Right lobe of liver (tissue), 6 donors: ENCODE data around the gene AVL9. TPM values are rescaled to one million over a fixed set of nuclear protein-coding genes. Genes with fewer than 3 reads are reported as not detected.
"Not testable (repeated sequence)": the region's sequence is repeated elsewhere in the genome, so short reads cannot be mapped to it uniquely, and the experiment has no call there.

ENCODE experiments used
- ATAC-seq, 4 donors: fragments of 200-7000 bp; cut with Tn5 transposase; one replicate each; pipeline ENCODE4 v1.9.1; 2020; ENCODE audit warnings: mild to moderate bottlenecking in 4 of 4, moderate library complexity in 4 of 4
- DNase-seq, 3 donors: peaks; one replicate each; pipeline ENCODE4 v3.0.0-alpha.2; 2020
- H3K27ac ChIP-seq, 3 donors: fragments of 200-600 bp; one replicate each; pipeline ENCODE4 v1.8.0; 2022
- H3K27me3 ChIP-seq, 2 donors: fragments of 200-600 bp; one replicate each; pipeline ENCODE4 v1.8.0; 2022
- H3K36me3 ChIP-seq, 4 donors: fragments of 200-600 bp; sonication (generic) in 1 of 4; one replicate each; pipeline versions ENCODE4 v1.5.1 to v1.8.0; 2017 to 2022; ENCODE audit warnings: control low read depth in 1 of 4
- H3K4me1 ChIP-seq, 4 donors: fragments of 200-600 bp; sonication (generic) in 1 of 4; one replicate each; pipeline versions ENCODE4 v1.5.1 to v1.8.0; 2017 to 2022; ENCODE audit warnings: control low read depth in 1 of 4
- H3K4me3 ChIP-seq, 3 donors: fragments of 200-600 bp; one replicate each; pipeline ENCODE4 v1.8.0; 2022
- H3K9me3 ChIP-seq, 4 donors: fragments of 200-600 bp; sonication (generic) in 1 of 4; one replicate each; pipeline versions ENCODE4 v1.5.1 to v1.8.0; 2017 to 2022; ENCODE audit warnings: control low read depth in 1 of 4
- POLR2A ChIP-seq: fragments of 450-650 bp; IDR thresholded peaks from one replicate; pipeline ENCODE4 v1.6.1; 2017; ENCODE audit warnings: antibody characterized with exemption, mild to moderate bottlenecking
- WGBS: methylation state at CpG from one replicate; pipeline ENCODE4 v1.1.6; 2018; ENCODE audit warnings: low coverage, low lambda C conversion rate; ENCODE audit not compliant: insufficient coverage; ENCODE audit errors: missing lambda C conversion rate; 5-methylcytosine and 5-hydroxymethylcytosine counted together
- intact Hi-C, 2 donors: fragments of 100-400 bp; cut with DNase I; formaldehyde crosslinking; loops; one replicate each; pipeline versions ENCODE4 v1.11.2 to v1.14.1; 2022
- total RNA-seq, 6 experiments: library from RNA; depleted of rRNA in 2 of 6; stranded (reverse); fragments of >200 nt in 2 of 6; fragmentation: NEBNext Ultra II Directional in 3 of 6; extraction: Animal tissue kit (Norgen Biotek cat#: 25700) in 3 of 6; gene quantifications; one replicate each; pipeline versions ENCODE4 v1.1.0 to v1.2.4, GENCODE V29; 2016 to 2023
- TF ChIP-seq, protein P1 (sequence below), 4 donors: fragments of 200-600 bp in 3 of 4; fragments of 450-650 bp in 1 of 4; IDR thresholded peaks; one replicate each; pipeline versions ENCODE4 v1.5.1 to v1.8.0; 2016 to 2022; ENCODE audit warnings: antibody characterized with exemption in 4 of 4, mild to moderate bottlenecking in 2 of 4
- donor health status: DM: no; HTN: yes; CAD: no.
- donor health status: DM: no; HTN: no; CAD: no.
- donor health status: DM: no; HTN: no; CAD: no.
- donor health status: DM: no; HTN: yes; CAD: no.
- donor health status: DM: no; HTN: yes; CAD: no.

Gene AVL9
- total RNA-seq, 6 experiments from 2014 or later: 12.5 to 22.9 (median 15.3) TPM

DNA sequence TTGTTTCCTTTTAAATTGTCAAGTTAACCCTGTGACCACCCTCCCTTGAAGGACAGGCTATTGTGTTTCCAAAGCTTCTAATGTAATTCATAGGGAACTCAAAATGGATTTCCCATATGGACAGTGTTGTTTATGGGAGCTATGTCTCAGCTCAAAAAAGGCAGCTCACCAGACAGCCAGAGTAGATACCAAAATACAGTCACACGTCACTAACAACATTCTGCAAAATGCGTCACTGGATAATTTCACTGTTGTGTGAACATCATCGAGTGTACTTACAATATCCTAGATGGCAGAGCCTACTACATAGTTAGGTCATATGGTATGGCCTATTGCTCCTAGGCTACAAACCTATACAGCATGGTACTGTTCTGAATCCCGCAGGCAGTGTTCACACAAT lies 97.4 kb downstream of the AVL9 start:
- TF ChIP-seq, protein P1, sequence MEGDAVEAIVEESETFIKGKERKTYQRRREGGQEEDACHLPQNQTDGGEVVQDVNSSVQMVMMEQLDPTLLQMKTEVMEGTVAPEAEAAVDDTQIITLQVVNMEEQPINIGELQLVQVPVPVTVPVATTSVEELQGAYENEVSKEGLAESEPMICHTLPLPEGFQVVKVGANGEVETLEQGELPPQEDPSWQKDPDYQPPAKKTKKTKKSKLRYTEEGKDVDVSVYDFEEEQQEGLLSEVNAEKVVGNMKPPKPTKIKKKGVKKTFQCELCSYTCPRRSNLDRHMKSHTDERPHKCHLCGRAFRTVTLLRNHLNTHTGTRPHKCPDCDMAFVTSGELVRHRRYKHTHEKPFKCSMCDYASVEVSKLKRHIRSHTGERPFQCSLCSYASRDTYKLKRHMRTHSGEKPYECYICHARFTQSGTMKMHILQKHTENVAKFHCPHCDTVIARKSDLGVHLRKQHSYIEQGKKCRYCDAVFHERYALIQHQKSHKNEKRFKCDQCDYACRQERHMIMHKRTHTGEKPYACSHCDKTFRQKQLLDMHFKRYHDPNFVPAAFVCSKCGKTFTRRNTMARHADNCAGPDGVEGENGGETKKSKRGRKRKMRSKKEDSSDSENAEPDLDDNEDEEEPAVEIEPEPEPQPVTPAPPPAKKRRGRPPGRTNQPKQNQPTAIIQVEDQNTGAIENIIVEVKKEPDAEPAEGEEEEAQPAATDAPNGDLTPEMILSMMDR (IDR thresholded peaks at IDR 0.05): no peak
- TF ChIP-seq POLR2A: no peak
- ATAC-seq (no peak), DNase-seq (no peak)
- no peak overlapping the region for H3K27ac ChIP-seq
- H3K4me3 ChIP-seq: no peak overlapping the region
- H3K9me3 ChIP-seq: no peaks in the 10 kb centered on the region
- no peaks in the 10 kb centered on the region for H3K36me3 ChIP-seq
- intact Hi-C loops: no loop called here
- no peaks in the 10 kb centered on the region for H3K27me3 ChIP-seq
- H3K4me1 ChIP-seq: no peaks in the 10 kb centered on the region
- WGBS: 96% methylated on average over 4 of the region's 4 CpGs

- H3K27me3 ChIP-seq: no peaks in the 10 kb centered on the region
- H3K27ac ChIP-seq: no peak overlapping the region
- intact Hi-C loops: no loop called here
- DNase-seq (no peak), ATAC-seq (no peak)
- no peak for TF ChIP-seq POLR2A
- TF ChIP-seq, protein P1 (IDR thresholded peaks at IDR 0.05): no peak
- WGBS: 85% methylated on average over 5 of the region's 5 CpGs
- no peaks in the 10 kb centered on the region for H3K36me3 ChIP-seq
- H3K9me3 ChIP-seq: no peaks in the 10 kb centered on the region
- no peak overlapping the region for H3K4me3 ChIP-seq
- no peaks in the 10 kb centered on the region for H3K4me1 ChIP-seq
These were observed 99.7 kb downstream of the AVL9 start for GRCh38 chr7:32594965-32595490.

DNA sequence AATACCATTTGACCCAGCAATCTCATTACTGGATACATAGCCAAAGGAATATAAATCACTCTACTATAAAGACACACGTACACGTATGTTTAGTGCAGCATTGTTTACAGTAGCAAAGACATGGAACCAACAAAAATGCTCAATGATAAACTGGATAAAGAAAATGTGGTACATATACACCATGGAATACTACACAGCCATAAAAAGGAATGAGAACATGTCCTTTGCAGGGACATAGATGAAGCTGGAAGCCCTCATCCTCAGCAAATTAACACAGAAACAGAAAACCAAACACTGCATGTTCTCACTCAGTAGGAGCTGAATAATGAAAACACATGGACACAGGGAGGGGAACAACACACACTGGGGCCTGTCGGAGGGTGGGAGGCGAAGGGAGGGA lies 105.9 kb downstream of the AVL9 start:
- DNase-seq, H3K27me3 ChIP-seq, H3K36me3 ChIP-seq, H3K9me3 ChIP-seq, H3K27ac ChIP-seq, ATAC-seq, intact Hi-C loops, H3K4me1 ChIP-seq, H3K4me3 ChIP-seq: not testable (repeated sequence)
- 93% methylated on average over 4 of the region's 4 CpGs for WGBS

- WGBS: 93% methylated on average over 2 of the region's 2 CpGs
These were observed 107.2 kb downstream of the AVL9 start for GRCh38 chr7:32602470-32602869.

DNA sequence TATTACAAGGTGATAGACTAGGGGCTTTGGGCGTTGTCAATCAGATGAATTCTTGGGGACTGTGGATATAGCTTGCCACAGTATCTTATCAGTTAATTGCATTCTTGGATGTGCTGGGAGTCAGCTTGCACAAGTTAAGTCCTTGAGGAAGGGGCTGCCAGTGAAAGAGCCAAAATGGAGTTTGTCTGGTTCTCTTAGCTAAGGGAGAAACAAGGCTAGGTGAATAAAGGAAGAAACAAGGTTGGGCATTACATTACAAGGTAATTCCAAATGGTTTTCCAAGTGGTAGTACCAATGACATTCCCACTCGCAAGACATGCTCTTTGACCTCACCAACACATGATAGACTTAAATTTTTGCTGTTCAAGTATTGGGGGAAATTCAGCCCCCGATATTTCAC lies 108.2 kb downstream of the AVL9 start:
- ATAC-seq, intact Hi-C loops, H3K4me1 ChIP-seq, H3K4me3 ChIP-seq, H3K27ac ChIP-seq, DNase-seq, H3K36me3 ChIP-seq, H3K9me3 ChIP-seq, H3K27me3 ChIP-seq: not testable (repeated sequence)
- 97% methylated on average over 3 of the region's 3 CpGs for WGBS

More at GRCh38 chr7:32602470-32602869, 107.2 kb downstream of the AVL9 start:
- Histone ChIP-seq H3K9me3 (no peaks in the 10 kb centered on the region), H3K36me3 (no peaks in the 10 kb centered on the region), H3K4me3 (no peak overlapping the region), H3K27me3 (no peaks in the 10 kb centered on the region), H3K27ac (no peak overlapping the region), H3K4me1 (no peaks in the 10 kb centered on the region)
- intact Hi-C loops: no loop called here
- ATAC-seq (no peak), DNase-seq (no peak)
- TF ChIP-seq POLR2A: no peak
- TF ChIP-seq, protein P1 (IDR thresholded peaks at IDR 0.05): no peak

DNA sequence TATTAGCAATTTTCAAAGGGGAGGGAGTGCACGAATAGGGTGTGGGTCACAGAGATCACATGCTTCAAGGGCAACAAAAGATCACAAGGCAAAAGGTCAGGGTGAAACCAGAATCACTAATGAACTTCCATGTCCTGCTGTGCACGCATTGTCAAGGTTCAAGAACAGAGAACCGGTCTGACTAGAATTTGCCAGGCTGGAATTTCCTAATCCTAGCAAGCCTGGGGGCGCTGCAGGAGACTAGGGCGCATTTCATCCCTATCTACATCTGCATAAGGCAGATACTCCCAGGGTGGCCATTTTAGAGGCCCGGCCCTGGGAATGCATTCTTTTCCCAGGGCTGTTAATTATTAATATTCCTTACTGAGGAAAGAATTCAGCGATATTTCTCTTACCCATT lies 108.8 kb downstream of the AVL9 start:
- DNase-seq, H3K27me3 ChIP-seq, H3K27ac ChIP-seq, intact Hi-C loops, ATAC-seq, H3K4me1 ChIP-seq, H3K4me3 ChIP-seq, H3K36me3 ChIP-seq, H3K9me3 ChIP-seq: not testable (repeated sequence)
- WGBS: 66% methylated on average over 4 of the region's 7 CpGs
